ENCODE data around the gene FRAS1. TPM values are rescaled to one million over a fixed set of nuclear protein-coding genes. Genes with fewer than 3 reads are reported as not detected.

Gene FRAS1
- total and polyA plus RNA-seq, 9 of the 15 experiments (the other 6 are each of a cell fraction or from before 2014, with no cell fraction given): under 0.01 to 0.11 (median 0.04) TPM; not detected in 2

DNA sequence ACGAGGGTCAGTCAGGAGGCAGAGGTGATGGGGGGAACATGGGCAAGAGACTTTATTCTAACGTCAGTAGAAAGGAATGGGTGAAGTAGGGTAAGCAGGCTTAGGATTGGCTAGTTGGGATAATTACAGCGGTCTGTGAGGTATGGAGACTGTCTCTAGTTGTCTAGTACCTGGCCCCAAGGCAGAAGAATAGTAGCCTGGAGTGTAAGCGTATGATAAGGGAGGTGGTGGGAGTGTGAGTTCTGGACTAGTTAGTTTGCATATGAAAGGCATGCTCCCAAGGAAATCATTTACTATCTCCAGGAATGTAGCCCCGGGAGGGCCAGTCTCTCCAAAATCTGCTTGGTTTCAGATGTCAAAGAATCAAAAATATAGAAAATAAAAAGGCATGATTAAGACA lies 274.8 kb downstream of the FRAS1 start:
- in situ Hi-C loops (cut with MboI) (no loop called here), intact Hi-C loops (cut with micrococcal nuclease) (no loop called here)
- DNase-seq (ENCODE audit: extremely low read depth in 1 of 4, low spot score in 3 of 4) (no peak), ATAC-seq (no peak), FAIRE-seq (no peak)
- no peaks in the 10 kb centered on the region for H3K9me3 ChIP-seq (replicated peaks; ENCODE audit: control insufficient read depth, insufficient read depth, low read depth, low read length)
- no peaks in the 10 kb centered on the region; a peak in 2 of 5 replicates for H3K27me3 ChIP-seq (ENCODE audit: control insufficient read depth in 2 of 2, insufficient read depth in 2 of 2, low read length in 2 of 2)
- H3K79me2 ChIP-seq (ENCODE audit: control insufficient read depth, insufficient read depth, low read length): no peaks in the 10 kb centered on the region
- 0% methylated on average over 5 of the region's 5 CpGs for WGBS (ENCODE audit: insufficient coverage, low coverage, missing lambda C conversion rate)
- H3K9ac ChIP-seq (ENCODE audit: insufficient read depth in 1 of 2, low read depth in 2 of 2, low read length in 2 of 2): no peak overlapping the region
- H3K4me1 ChIP-seq (replicated peaks in 1 of 2; ENCODE audit: control insufficient read depth in 2 of 2, insufficient read depth in 2 of 2, low read length in 2 of 2): no peaks in the 10 kb centered on the region
- no peak overlapping the region for H3K4me2 ChIP-seq (ENCODE audit: insufficient read depth, low read length)
- TF ChIP-seq SAFB2 (IDR thresholded peaks at IDR 0.05; ENCODE audit: borderline replicate concordance, low read depth, low read length, severe bottlenecking) (no peak), POLR2G (IDR thresholded peaks at IDR 0.05; ENCODE audit: low read depth, low read length) (no peak), CXXC5 (CRISPR knock-in tag; IDR thresholded peaks at IDR 0.05) (no peak), ZNF76 (CRISPR knock-in tag; IDR thresholded peaks at IDR 0.05; ENCODE audit: borderline replicate concordance) (no peak), PCBP2 (IDR thresholded peaks at IDR 0.05; ENCODE audit: low read depth, low read length, poor library complexity, severe bottlenecking) (no peak), SRSF9 (IDR thresholded peaks at IDR 0.05; ENCODE audit: borderline replicate concordance, low read depth, low read length) (no peak), ZNF24 (IDR thresholded peaks at IDR 0.05) (no peak), HNRNPUL1 (IDR thresholded peaks at IDR 0.05; ENCODE audit: low read length) (no peak), TCF3 (CRISPR knock-in tag; IDR thresholded peaks at IDR 0.05) (no peak)
- TF ChIP-seq, protein P1, sequence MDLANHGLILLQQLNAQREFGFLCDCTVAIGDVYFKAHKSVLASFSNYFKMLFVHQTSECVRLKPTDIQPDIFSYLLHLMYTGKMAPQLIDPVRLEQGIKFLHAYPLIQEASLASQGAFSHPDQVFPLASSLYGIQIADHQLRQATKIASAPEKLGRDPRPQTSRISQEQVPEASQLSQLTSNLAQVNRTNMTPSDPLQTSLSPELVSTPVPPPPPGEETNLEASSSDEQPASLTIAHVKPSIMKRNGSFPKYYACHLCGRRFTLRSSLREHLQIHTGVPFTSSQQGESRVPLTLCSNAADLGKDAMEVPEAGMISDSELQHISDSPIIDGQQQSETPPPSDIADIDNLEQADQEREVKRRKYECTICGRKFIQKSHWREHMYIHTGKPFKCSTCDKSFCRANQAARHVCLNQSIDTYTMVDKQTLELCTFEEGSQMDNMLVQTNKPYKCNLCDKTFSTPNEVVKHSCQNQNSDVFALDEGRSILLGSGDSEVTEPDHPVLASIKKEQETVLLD (IDR thresholded peaks at IDR 0.05): no peak
- TF ChIP-seq, protein P2, sequence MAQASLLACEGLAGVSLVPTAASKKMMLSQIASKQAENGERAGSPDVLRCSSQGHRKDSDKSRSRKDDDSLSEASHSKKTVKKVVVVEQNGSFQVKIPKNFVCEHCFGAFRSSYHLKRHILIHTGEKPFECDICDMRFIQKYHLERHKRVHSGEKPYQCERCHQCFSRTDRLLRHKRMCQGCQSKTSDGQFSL (CRISPR knock-in tag; IDR thresholded peaks at IDR 0.05): no peak
- TF ChIP-seq, protein P2 (tag; IDR thresholded peaks at IDR 0.05): no peak
- H4K20me1 ChIP-seq (replicated peaks; ENCODE audit: control insufficient read depth, insufficient read depth, low read length): no peaks in the 10 kb centered on the region
- no TSS peak for BruUV-seq (replicated peaks)
- H3K27ac ChIP-seq (ENCODE audit: extremely low read depth, low read depth, low read length): no peak overlapping the region
- ChIA-PET CTCF (ENCODE audit: low intra/inter-chr PET ratio) (no interaction called here), POLR2A (interaction anchor here (0.5 to 1.4 kb wide), 2 partner anchors 20 to 89 kb away, joined by 3 read pairs; no protein-coding TSS in a partner anchor)
- no peak overlapping the region for H2AFZ ChIP-seq (ENCODE audit: low read depth, low read length)
- H3K9me1 ChIP-seq (ENCODE audit: control insufficient read depth, insufficient read depth, low read length): no peaks in the 10 kb centered on the region
- no peaks in the 10 kb centered on the region for H3K36me3 ChIP-seq (ENCODE audit: control insufficient read depth, insufficient read depth, low read length)
- no peak overlapping the region for H3K4me3 ChIP-seq
